ENCODE results near the gene UGP2.
"Not testable (repeated sequence)": the region's sequence is repeated elsewhere in the genome, so short reads cannot be mapped to it uniquely, and the experiment has no call there.

The UGP2 gene

DNA sequence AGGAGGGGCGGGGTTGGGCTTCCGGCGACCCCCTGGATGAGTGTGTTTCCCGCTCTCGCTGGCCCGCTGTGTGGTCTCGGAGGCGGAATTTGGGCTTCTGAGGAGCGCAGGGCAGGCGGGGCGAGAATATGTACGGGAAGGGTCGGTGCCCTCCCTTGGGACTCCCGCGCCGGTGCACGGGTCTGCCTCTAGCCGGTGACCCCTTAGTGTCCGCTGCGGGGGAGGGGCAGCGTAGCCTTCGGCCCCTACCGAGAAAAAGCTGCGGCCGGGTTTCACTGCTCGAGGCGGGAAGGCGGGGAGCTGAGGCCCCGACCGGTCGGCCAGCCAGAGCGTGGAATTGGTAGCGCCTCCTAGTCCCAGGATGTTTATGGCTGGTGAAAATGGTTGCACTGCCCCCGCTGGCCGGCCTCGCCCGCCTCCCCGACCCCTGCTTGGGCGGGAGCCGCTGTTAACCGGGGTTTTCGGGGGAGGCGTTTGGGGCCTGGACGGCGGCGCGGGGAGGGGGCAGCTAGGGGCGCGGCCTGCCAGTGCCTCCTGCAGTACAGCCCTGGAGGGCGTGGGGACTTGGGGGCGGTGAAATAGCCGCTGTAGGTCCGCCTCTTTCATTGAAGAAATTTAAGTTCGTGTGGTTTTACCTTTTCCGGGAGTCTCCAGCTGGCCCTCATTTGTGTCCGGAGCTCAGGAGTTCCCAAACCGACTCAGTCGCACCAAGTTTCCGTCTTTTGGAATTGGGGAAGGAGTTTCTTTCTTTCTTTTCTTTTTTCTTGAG lies at the start of gene UGP2:
Gene UGP2 (plus strand): TSS at position 643 of the 769 bp plus-strand sequence. CDS start 290 bp downstream, outside the sequence.
- peak; percentile 95 for DNase-seq (ENCODE audit: low spot score)

- peak; percentile 90 for DNase-seq (ENCODE audit: low spot score)
These were observed 49.2 kb upstream of the UGP2 start for GRCh38 chr2:63792530-63792929.

- no peak for DNase-seq (ENCODE audit: low spot score)
These were observed 45.3 kb upstream of the UGP2 start for GRCh38 chr2:63796366-63796765.

GRCh38 chr2:63796796-63797195 lies 44.9 kb upstream of the UGP2 start:
- no peak for DNase-seq (ENCODE audit: low spot score)

GRCh38 chr2:63801455-63801854 lies 40.2 kb upstream of the UGP2 start:
- DNase-seq (ENCODE audit: low spot score): no peak

GRCh38 chr2:63805412-63805811 lies 36.3 kb upstream of the UGP2 start:
- no peak for DNase-seq (ENCODE audit: low spot score)

- DNase-seq (ENCODE audit: low spot score): not testable (repeated sequence)
These were observed 33.7 kb upstream of the UGP2 start for GRCh38 chr2:63808036-63808435.

- DNase-seq (ENCODE audit: low spot score): not testable (repeated sequence)
These were observed 32.8 kb upstream of the UGP2 start for GRCh38 chr2:63808911-63809310.

- DNase-seq (ENCODE audit: low spot score): no peak
These were observed 30.6 kb upstream of the UGP2 start for GRCh38 chr2:63811063-63811462.

DNA sequence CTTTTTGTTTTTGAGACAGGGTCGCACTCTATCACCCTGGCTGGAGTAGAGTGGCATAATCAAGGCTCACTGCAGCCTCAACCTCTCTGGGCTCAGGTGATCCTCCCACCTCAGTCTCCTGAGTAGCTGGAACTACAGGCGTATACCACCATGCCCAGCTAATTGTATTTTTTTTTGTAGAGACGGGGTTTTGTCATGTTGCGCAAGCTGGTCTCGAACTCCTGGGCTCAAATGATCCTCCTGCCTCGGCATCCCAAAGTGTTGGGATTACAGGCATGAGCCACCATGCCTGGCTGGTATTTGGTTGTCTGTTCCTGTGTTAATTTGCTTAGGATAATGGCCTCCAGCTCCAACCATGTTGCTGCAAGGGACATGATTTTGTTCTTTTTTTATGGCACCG lies 29.8 kb upstream of the UGP2 start:
- DNase-seq (ENCODE audit: low spot score): not testable (repeated sequence)

DNA sequence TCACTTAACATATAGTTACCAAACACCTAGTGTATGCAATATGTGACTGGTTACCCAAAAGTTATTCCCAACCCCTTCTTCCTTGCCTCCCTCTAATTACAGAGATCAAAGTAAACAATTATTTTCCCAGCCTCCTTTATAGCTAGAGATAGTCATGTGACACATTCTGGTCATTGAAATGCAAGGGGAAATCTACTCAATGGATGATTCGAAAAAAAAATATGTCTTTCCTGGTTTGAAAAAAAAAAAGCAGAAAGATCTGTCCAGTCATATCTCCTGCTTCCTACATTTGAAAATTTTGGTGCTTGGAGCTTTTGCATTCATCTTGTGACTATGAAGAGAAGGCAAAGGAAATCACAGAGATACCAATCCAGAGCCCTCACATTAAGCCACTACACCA lies 27.6 kb upstream of the UGP2 start:
- peak; percentile 61 for DNase-seq (ENCODE audit: low spot score)

DNA sequence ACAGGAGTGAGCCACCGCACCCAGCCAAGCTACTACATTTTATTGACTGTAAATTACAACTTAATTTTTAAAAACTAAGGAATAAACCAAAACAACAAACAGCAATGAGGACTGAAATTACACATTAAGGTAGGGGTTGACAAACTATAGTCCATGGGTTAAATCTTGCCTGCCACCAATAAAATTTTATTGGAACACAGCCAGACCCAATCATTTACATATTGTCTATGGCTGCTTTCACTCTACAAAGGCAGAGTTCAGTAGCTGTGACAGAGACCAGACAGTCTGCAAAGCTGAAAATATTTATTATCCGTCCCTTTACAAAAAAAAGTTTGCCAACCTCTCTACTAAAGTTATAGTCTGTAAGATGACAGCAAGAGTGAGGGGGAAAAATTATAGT lies 24.3 kb upstream of the UGP2 start:
- no peak for DNase-seq (ENCODE audit: low spot score)

- DNase-seq (ENCODE audit: low spot score): no peak
These were observed 23.4 kb upstream of the UGP2 start for GRCh38 chr2:63818271-63818670.

DNA sequence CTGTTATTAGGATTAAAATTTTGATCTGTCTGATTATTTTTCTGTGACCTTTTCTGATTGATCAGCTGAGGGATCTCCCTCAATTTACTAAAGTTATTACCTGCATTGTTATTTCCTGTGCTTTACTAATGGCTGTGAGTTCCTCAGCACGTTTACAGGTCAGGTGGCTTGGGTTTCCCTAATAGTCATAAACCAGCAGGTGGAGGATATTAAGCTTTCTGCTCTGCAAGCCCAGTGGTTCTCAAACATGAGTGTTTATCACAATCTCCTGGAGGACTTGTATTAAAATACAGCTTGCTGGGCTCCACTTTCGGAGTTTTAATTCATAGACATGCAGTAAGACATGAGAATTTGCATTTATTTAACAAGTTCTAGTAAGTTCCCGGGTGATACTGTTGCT lies 22.4 kb upstream of the UGP2 start:
- DNase-seq (ENCODE audit: low spot score): no peak

GRCh38 chr2:63819765-63820717 lies 21.7 kb upstream of the UGP2 start:
- DNase-seq (ENCODE audit: low spot score): no peak

GRCh38 chr2:63820969-63821368 lies 20.7 kb upstream of the UGP2 start:
- no peak for DNase-seq (ENCODE audit: low spot score)

DNA sequence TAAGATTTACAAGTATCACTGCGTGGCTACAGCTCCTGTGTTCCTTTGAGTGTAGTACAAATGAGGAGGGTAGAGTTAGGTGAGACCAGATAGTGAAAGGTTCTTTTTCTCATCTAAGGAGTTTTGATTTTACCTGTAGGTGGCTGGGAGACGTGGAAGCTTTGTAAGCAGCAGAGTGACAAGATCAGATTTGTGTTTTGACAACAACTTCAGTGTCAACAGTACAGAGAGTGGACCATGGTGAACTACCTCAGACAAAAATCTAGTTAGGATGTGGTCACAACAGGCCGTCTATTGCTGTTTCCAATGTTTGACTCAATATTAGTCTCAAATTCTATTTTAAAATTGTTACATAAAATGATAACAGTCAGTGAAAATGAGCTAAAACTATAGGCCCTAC lies 20.3 kb upstream of the UGP2 start:
- no peak for DNase-seq (ENCODE audit: low spot score)

- no peak for DNase-seq (ENCODE audit: low spot score)
These were observed 19.2 kb upstream of the UGP2 start for GRCh38 chr2:63822478-63822877.

- DNase-seq (ENCODE audit: low spot score): peak; percentile 87
These were observed 13.9 kb upstream of the UGP2 start for GRCh38 chr2:63827749-63828148.

GRCh38 chr2:63831176-63831575 lies 10.5 kb upstream of the UGP2 start:
- DNase-seq (ENCODE audit: low spot score): no peak

- no peak for DNase-seq (ENCODE audit: low spot score)
These were observed 7.3 kb upstream of the UGP2 start for GRCh38 chr2:63834401-63834800.

GRCh38 chr2:63837036-63837594 lies 4.6 kb upstream of the UGP2 start:
- no peak for DNase-seq (ENCODE audit: low spot score)
